GM06990 (cell line): ENCODE results near the gene ADAMTSL1.

ENCODE experiments used
- DNase-seq: peaks from one replicate; pipeline ENCODE4 v3.0.0-alpha.2; 2011; ENCODE audit not compliant: insufficient read length; ENCODE audit errors: extremely low read depth
- H3K27me3 ChIP-seq: replicated peaks from 2 replicates; pipeline ENCODE4 v1.6.0; 2011; ENCODE audit warnings: low read length; ENCODE audit not compliant: control insufficient read depth, insufficient read depth
- H3K36me3 ChIP-seq: 2 replicates; pipeline ENCODE4 v1.5.1; 2011; ENCODE audit warnings: low read length; ENCODE audit not compliant: control insufficient read depth, insufficient read depth
- H3K4me3 ChIP-seq: replicated peaks from 2 replicates; pipeline ENCODE4 v1.5.1; 2011; ENCODE audit warnings: low read depth, mild to moderate bottlenecking, control low read depth, low read length
- TF ChIP-seq, protein P1 (sequence below): IDR thresholded peaks from 2 replicates; pipeline ENCODE4 v1.5.1; 2011; ENCODE audit warnings: low read length, control low read depth, mild to moderate bottlenecking, inconsistent platforms; ENCODE audit not compliant: insufficient read depth, poor library complexity, severe bottlenecking

The ADAMTSL1 gene

DNA sequence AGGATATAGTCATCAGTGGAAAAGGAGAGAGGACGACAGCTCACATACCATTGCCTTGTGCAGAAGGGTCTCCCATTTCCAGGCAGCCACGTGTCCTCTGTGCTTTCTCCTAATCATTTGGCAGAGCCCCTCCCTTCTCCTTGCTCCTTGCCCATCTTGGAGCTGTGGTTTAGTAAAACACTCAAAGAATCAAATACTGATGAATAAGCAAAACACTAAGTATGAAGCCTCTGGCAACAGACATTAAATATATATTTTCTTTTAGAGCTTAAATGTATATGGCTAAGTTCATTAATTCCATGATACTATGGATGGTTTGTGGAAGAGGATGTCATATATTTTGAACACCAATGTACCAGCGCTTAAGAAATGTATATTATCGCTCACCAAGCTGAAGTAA lies 280.6 kb downstream of the ADAMTSL1 start:
- TF ChIP-seq, protein P1, sequence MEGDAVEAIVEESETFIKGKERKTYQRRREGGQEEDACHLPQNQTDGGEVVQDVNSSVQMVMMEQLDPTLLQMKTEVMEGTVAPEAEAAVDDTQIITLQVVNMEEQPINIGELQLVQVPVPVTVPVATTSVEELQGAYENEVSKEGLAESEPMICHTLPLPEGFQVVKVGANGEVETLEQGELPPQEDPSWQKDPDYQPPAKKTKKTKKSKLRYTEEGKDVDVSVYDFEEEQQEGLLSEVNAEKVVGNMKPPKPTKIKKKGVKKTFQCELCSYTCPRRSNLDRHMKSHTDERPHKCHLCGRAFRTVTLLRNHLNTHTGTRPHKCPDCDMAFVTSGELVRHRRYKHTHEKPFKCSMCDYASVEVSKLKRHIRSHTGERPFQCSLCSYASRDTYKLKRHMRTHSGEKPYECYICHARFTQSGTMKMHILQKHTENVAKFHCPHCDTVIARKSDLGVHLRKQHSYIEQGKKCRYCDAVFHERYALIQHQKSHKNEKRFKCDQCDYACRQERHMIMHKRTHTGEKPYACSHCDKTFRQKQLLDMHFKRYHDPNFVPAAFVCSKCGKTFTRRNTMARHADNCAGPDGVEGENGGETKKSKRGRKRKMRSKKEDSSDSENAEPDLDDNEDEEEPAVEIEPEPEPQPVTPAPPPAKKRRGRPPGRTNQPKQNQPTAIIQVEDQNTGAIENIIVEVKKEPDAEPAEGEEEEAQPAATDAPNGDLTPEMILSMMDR: no peak
- Histone ChIP-seq H3K36me3 (no peaks in the 10 kb centered on the region), H3K27me3 (no peaks in the 10 kb centered on the region), H3K4me3 (no peak overlapping the region)
- no peak for DNase-seq

DNA sequence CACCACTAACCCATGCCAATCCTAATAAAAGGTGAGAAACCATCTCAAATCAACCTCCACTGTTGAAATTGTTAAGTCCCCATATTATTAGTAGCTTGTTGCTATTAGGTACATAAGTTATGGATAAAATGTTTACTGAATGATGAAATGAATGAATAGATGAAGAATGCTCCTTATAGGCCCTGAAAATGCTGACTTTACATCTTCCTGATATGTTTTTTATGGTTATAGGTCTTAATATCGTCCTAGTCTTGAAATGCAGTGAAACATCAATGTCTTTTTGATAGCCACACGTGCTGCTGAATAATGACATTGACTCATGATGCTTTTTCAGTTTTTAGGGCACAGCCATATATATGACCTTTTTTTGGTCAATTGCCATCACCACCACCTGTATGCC lies 281.3 kb downstream of the ADAMTSL1 start:
- TF ChIP-seq, protein P1: no peak
- Histone ChIP-seq H3K4me3 (no peak overlapping the region), H3K27me3 (no peaks in the 10 kb centered on the region), H3K36me3 (no peaks in the 10 kb centered on the region; the same call in 1 of the 2 replicates)
- DNase-seq: no peak

DNA sequence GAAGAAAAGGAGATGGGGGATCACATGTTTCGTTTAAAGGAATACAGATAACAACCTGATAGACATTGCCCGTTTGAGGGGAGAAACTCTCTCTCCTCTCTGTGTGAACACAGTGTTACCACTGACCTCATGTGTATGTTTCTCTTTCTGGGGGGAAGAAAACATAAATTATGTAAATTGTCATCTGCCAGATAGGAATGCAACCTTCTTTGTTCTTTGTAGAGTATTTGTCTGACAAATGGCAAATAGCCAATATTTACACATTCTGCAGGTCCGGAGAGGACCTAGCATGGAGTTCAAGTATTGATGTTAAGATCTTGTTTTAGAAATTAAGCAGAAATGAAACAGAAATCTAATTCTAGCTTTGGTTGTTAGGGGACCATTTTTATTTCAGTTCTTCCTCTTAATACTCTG lies 282.8 kb downstream of the ADAMTSL1 start:
- TF ChIP-seq, protein P1: no peak
- no peak overlapping the region for H3K4me3 ChIP-seq
- DNase-seq: peak; percentile 9
- H3K27me3 ChIP-seq: no peaks in the 10 kb centered on the region
- H3K36me3 ChIP-seq: no peaks in the 10 kb centered on the region; the same call in 1 of the 2 replicates

DNA sequence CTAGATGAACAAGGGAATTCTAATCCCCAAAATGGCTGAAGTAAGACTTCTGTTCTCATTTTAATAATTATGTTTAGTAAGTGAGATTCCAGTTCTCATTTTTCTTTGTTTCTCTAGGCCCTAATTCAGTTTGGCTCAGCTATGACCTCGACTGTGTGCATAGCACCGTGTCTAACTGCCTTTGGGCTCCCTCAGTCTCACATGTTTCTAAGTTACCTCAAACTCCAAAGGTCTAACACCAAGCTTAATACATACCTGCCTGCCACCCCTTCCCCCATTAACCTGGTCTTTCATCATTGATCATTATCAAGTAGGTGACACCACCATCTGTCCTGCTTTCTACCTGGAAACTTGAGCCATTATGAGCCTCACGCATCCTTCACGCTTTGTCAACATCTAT lies 285.9 kb downstream of the ADAMTSL1 start:
- Histone ChIP-seq H3K27me3 (no peaks in the 10 kb centered on the region), H3K4me3 (no peak overlapping the region), H3K36me3 (no peaks in the 10 kb centered on the region; the same call in 1 of the 2 replicates)
- TF ChIP-seq, protein P1: no peak
- DNase-seq: no peak

DNA sequence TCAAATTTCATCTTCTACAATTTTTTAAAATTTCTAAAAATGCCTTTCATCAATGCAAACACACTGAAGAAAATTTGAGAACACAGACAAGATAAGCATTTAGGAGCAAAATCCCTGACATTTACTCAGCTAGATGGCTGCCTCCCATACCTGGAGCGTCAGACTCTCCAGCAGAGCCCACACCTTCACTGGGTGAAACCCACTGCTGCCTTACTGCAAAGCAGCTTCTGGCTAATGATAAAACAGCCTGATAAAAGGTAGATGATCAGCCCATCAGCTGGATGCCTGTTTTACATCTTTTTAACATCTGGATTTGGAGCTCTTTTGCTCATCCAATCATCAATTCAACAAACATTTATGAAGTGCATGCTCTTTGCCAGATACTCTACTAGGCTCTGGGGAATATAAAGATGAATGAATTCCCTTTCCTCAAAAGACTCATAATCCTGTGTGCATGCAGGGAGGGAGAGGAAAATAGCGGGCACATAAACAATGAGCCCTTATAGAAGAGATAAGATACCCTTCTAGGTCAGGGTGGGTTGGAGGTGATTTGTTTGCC lies 287.9 kb downstream of the ADAMTSL1 start:
- Histone ChIP-seq H3K4me3 (no peak overlapping the region), H3K27me3 (no peaks in the 10 kb centered on the region), H3K36me3 (no peaks in the 10 kb centered on the region; the same call in 1 of the 2 replicates)
- TF ChIP-seq, protein P1: no peak
- DNase-seq: no peak
